Cardiac muscle cell (in vitro differentiated cells and primary cell): ENCODE data around the gene ABHD10. TPM values are rescaled to one million over a fixed set of nuclear protein-coding genes. Genes with fewer than 3 reads are reported as not detected.

ENCODE experiments used
- DNase-seq, 2 donors: peaks; one replicate each; pipeline versions ENCODE4 v3.0.0 to v3.0.0-alpha.2; 2010 to 2017; ENCODE audit warnings: low read depth in 1 of 2, low spot score in 1 of 2
- H3K27ac ChIP-seq: fragments of 200-600 bp; sonication (generic); 2 replicates; pipeline ENCODE4 v1.5.1; 2016
- H3K27me3 ChIP-seq: fragments of 200-600 bp; sonication (generic); 2 replicates; pipeline ENCODE4 v1.6.0; 2016; ENCODE audit warnings: control low read depth
- H3K36me3 ChIP-seq: fragments of 200-600 bp; sonication (generic); 2 replicates; pipeline ENCODE4 v1.5.1; 2016; ENCODE audit warnings: control low read depth
- H3K4me1 ChIP-seq: fragments of 200-600 bp; sonication (generic); 2 replicates; pipeline ENCODE4 v1.8.1; 2017; ENCODE audit warnings: low read depth, mild to moderate bottlenecking, mixed run types
- H3K4me3 ChIP-seq: fragments of 200-600 bp; sonication (generic); 2 replicates; pipeline ENCODE4 v1.5.1; 2016; ENCODE audit warnings: mild to moderate bottlenecking
- H3K9me3 ChIP-seq: fragments of 200-600 bp; sonication (generic); 2 replicates; pipeline ENCODE4 v1.5.1; 2017; ENCODE audit warnings: low read depth, mild to moderate bottlenecking, control low read depth
- polyA plus RNA-seq: library from polyadenylated mRNA; unstranded; fragments of >200 nt; fragmentation: Nextera tagmentation; extraction: Ambion mirVana; gene quantifications from 2 replicates; pipeline ENCODE4 v1.2.1, GENCODE V29; 2016
- total RNA-seq: library from RNA; depleted of rRNA; stranded (reverse); fragments of >200 nt; gene quantifications from 2 replicates; pipeline ENCODE4 v1.2.3, GENCODE V29; 2016
- TF ChIP-seq, protein P1 (sequence below): IDR thresholded peaks from 2 replicates; pipeline ENCODE4 v1.5.1; 2012; ENCODE audit warnings: low read depth, mild to moderate bottlenecking, low read length

Gene ABHD10
- total and polyA plus RNA-seq, 2 experiments from 2014 or later: 22.6 to 37.6 TPM

DNA sequence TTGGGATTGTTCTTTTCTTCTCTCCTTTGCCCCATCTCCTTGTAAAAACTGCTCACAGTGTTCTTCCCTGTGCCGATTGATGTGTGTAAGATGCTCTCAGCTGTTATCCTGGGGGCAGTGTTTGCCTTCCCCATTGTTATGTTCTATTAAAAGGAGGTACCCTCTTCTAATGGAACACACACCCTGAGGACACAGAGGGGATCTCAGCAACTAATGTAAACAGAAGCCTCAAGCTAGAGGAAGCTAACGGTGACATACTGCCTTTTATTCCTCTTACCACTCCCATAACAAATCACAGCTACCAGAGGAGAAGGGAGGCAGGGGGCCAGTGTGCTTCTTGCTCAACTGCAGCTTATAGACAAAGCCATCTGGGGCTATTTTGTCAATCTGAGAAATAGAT, 22.1 kb downstream of the ABHD10 start:
- Histone ChIP-seq H3K36me3 (no peaks in the 10 kb centered on the region), H3K27ac (no peak overlapping the region), H3K4me3 (no peak overlapping the region), H3K4me1 (no peaks in the 10 kb centered on the region), H3K27me3 (peaks cover 52% of the 10 kb centered on the region), H3K9me3 (no peaks in the 10 kb centered on the region)
- TF ChIP-seq, protein P1, sequence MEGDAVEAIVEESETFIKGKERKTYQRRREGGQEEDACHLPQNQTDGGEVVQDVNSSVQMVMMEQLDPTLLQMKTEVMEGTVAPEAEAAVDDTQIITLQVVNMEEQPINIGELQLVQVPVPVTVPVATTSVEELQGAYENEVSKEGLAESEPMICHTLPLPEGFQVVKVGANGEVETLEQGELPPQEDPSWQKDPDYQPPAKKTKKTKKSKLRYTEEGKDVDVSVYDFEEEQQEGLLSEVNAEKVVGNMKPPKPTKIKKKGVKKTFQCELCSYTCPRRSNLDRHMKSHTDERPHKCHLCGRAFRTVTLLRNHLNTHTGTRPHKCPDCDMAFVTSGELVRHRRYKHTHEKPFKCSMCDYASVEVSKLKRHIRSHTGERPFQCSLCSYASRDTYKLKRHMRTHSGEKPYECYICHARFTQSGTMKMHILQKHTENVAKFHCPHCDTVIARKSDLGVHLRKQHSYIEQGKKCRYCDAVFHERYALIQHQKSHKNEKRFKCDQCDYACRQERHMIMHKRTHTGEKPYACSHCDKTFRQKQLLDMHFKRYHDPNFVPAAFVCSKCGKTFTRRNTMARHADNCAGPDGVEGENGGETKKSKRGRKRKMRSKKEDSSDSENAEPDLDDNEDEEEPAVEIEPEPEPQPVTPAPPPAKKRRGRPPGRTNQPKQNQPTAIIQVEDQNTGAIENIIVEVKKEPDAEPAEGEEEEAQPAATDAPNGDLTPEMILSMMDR: no peak
- DNase-seq: no peak

DNA sequence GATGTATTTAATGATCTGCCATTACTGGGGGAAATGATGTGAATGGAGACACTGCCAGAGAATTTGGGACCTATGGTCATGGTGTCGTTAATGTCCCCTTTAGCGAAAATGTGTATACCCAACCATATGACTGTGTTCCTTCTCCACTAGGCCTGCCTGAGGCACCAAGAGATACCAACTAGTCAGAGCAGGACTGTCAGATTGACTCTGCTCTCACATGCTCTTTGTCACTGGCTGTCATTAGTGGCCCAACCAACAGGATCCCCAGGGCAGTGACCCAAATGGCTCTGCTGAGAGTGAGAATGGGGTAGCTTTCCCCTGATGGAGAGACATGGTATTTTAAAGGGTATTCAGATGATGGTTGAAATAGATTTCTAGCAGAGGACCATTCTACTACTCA, 22.7 kb downstream of the ABHD10 start:
- no peak for DNase-seq
- H3K27me3 ChIP-seq: peaks cover 52% of the 10 kb centered on the region
- H3K27ac ChIP-seq: no peak overlapping the region
- no peaks in the 10 kb centered on the region for H3K36me3 ChIP-seq
- H3K4me1 ChIP-seq: no peaks in the 10 kb centered on the region
- TF ChIP-seq, protein P1: no peak
- H3K4me3 ChIP-seq: no peak overlapping the region
- H3K9me3 ChIP-seq: no peaks in the 10 kb centered on the region

DNA sequence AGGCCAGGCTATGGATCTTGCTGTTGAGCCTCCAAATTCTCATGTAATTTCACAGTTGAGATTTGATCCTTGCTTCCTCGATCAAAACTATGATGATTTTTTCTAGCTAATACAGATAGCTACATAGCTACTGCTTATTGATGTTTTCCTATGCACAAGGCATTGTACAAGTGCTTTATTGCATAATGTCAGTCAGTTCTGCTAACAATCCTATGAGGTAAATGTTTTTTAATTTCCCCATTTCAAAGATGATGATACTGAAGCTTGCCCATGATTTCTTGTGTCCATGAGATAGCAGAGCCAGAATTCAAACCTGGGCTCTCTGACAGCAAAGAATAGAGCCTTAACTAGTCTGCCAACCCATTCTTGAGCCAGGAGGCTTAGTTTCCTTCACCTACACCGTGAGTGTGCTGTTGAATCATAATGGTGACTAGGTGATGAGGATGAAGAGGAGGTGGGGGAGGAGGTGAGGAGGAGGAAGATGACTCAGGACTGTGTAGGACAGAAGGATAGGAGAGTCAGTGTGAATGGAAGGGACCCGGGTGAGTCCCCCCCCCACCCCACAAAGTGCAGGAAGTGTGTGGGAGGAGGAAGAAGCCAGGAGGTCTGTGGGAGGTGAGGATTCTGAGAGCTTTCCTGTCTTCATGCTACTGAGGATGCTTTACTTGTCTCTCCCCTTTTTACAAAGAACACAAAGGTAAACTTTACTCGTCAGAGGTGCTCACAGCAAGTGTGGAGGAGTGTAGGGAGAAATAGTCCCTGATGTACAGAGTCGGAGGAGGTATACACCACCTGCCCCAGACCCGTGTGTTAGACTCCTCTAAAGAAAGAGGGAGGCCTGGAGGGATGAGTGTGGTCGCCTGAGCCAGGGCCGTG, 23.5 kb downstream of the ABHD10 start:
- Histone ChIP-seq H3K27ac (no peak overlapping the region), H3K36me3 (no peaks in the 10 kb centered on the region), H3K4me1 (no peaks in the 10 kb centered on the region), H3K4me3 (no peak overlapping the region), H3K27me3 (peaks cover 58% of the 10 kb centered on the region), H3K9me3 (no peaks in the 10 kb centered on the region)
- no peak for DNase-seq
- TF ChIP-seq, protein P1: no peak

DNA sequence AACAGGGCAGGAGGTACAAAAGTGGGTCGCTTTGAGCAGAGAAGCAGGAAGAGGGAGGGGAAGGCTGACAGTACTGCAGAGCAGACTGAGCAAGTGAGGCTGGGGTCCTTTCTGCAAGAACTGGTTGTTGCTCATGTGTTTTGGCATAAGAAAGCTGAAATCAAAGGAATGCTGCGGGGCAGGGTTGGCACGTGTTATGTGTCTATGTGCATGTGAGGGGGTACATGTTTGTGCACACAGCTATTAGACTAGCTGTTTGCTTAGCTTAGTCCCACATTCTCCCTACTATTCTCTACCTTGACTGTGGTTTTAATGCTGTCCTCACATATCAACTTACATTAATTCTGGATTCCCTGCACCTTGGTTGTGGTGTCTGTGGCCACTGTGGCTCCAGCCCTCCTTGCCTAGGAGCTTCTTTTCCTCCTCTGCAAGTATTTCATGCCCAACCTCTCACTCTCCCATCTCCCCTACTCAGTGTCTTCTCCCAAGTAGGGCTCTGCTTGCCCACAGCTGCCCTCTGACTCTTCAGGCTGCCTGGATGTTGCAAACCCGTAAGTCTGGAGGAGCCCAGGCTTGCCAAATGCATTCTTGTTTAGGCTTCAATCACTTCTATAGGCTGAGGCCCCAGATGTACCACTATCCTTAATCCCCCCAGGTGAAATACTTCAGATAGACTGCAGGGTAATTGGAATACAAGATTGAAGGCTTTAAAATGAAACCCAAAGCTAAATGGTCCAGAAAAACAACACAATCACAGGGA, 24.7 kb downstream of the ABHD10 start:
- DNase-seq: no peak
- H3K4me3 ChIP-seq: no peak overlapping the region
- no peak overlapping the region for H3K27ac ChIP-seq
- no peaks in the 10 kb centered on the region for H3K4me1 ChIP-seq
- TF ChIP-seq, protein P1: no peak
- peaks cover 53% of the 10 kb centered on the region for H3K27me3 ChIP-seq
- H3K36me3 ChIP-seq: no peaks in the 10 kb centered on the region
- H3K9me3 ChIP-seq: no peaks in the 10 kb centered on the region

DNA sequence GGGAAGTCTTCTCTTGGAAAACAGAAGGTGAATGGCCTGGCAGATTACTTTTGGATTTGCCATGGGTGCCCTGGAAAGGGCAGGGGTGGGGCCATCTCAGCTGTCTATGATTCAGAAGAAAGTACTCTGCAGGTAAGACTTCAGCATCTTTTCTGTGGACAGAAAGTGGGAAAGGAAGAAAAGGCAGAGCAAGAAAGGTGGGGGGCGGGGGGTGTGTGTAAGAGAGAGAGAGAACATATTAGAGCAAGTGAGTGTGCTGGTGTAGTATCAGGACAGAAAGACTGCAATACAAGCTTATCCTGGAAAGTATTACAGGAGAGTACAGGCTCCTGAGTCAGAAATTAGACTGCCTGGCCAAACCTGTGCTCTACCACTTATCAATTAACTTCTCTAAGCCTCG, 25.4 kb downstream of the ABHD10 start:
- H3K36me3 ChIP-seq: no peaks in the 10 kb centered on the region
- peaks cover 47% of the 10 kb centered on the region for H3K27me3 ChIP-seq
- H3K27ac ChIP-seq: no peak overlapping the region
- no peaks in the 10 kb centered on the region for H3K9me3 ChIP-seq
- no peaks in the 10 kb centered on the region for H3K4me1 ChIP-seq
- no peak for DNase-seq
- TF ChIP-seq, protein P1: no peak
- H3K4me3 ChIP-seq: no peak overlapping the region
